ENCODE measurements around the gene ST3GAL6.

ST3GAL6 gene

DNA sequence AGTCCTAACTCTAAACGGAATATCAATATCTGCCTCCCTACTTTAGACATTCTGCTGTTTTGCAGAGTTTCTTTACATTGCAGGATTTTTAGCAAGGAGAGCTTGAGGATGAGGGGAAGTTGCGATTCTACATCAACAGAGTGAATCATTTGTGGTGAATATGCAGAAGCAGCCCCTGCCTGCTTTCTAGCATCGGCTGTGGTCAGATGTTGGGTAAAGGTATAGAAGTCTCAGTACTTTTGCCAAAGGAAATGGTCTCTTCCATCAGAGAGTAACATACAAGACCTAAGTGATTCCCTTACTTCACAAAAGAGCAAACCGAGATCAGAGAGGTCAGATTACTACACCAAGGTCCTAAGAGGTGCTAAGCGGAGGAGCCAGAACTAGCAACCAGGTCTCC lies 15.2 kb downstream of the ST3GAL6 start:
- DNase-seq: no peak

DNA sequence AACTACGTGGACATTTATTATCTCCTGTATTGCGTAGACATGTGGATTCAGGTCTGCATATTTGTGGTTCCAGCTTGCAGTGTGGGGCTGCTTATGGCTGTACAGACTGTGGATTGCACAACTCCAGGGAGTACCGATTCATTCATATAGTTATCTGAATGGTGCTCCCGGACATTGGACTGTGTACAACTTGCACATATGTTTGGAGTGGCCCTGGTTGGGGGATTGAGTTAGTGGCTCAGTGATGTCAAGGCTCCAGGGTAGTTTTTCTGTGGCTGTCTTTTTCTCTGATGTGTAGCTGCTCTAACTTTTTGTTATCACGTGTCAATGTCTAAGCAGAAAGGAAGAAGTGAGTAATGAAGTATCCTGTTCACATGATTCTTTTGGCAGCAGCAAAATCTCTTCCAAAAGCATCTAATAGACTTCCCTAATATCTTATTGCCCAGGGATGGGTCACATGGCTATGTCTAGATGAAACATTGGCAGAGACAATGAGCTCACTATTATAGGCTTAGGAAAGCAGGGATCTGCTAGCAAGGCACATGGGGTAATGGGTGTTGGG lies 15.8 kb downstream of the ST3GAL6 start:
- DNase-seq: no peak

DNA sequence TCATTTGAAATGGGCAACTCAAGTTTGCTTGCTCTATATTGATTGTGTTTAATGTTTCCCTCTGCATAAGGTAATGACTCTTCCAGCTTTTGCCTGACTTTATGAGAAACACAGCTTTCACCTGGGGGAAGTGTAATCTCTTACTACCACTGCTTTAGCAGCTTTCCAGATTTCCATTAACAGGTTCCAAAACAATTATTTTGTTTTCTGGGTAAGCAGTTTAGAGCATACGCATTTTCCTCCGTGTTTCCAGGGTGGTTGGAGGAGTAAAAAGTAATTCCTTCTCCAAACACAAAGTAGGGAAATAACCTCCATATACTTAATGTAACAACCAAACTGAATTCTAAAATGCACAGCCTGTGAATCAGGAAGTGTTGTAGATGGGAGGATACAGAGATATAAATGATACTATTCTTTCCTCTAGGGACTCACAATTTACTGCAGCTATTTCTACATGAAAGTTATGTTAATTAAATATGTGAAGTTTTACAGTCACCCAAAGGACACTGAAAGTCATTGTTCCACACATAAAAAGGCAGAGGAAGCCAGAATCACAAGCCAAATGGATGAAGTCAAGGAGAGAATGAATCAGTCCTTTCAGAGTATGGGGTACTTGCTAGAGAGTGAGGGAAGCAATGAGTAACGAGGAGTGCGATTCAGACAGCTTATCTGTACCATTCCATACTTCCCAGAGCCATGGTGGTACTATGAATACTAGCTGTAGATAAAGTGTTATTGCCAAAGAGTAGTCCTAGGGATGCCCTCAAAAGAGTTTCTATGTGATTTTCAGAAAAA lies 16.6 kb downstream of the ST3GAL6 start:
- DNase-seq: no peak

DNA sequence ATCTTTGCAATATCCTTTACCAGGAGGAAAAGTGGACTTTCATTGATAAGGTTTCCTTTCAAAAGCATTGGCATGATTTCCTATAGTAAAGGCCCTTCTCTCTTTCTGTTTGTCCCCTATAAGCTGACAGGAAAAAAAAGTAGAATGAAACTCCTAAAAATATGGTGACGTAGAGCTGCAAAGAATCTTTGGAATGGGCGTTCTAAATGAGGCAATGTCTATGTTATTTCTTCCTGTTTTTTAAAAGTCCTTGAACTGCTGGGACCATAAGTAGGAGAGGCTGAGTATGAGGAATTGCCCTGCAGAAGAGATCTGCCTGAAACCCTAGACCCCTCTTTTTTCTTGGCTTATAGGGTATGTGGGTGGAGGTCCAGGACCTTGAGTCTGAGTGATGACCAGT lies 17.2 kb downstream of the ST3GAL6 start:
- no peak for DNase-seq

DNA sequence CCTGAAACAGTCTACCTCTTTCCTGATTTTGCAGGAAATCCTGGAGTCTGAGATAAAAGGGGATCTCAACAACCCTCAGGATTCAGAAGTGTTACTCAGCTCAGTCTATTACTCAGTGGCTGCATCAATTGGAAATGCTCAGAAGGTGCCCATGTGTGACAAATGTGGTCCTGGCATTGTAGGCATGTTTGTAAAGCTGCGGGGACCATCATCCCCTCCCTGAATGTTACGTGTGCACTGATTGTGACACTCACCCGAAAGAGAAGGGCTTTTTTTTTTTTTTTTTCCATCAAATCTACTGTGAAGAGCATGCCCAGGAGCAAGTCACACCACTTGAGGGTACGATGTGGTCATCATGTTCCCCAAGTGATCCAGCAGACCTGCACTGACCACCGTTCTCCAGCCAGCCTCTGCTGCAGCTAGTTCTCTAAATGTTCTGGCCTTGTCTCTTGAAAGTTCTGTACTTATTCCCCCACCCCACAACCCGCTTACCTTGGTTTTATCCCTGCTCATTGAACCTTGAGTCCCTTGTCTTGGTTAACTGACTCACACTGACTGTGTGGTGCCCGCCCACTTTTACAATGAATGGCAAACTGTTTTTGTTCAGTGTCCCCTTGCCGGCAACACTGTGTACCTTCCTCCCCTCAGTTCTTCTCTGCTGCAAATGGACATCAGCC lies 19.8 kb downstream of the ST3GAL6 start:
- DNase-seq: no peak

DNA sequence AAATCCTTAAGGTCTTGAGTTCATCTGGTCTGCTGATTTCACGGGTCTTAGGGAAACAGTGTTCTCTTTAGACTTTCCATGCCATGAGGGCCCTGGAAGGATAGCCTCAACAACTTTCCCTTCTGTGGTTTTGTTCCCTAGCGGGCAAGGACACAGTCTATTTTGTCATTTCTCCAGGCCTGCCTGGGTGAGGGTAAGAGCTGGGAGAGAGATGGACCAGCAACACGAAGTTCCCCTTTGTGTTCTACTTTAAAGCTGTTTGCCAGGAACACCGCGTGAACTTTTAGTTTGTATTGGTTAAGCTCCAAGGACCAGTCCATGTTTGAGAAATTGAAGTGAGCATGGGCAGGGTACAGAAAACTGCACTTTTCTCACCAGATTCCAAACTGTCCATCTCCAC lies 20.9 kb downstream of the ST3GAL6 start:
- no peak for DNase-seq

DNA sequence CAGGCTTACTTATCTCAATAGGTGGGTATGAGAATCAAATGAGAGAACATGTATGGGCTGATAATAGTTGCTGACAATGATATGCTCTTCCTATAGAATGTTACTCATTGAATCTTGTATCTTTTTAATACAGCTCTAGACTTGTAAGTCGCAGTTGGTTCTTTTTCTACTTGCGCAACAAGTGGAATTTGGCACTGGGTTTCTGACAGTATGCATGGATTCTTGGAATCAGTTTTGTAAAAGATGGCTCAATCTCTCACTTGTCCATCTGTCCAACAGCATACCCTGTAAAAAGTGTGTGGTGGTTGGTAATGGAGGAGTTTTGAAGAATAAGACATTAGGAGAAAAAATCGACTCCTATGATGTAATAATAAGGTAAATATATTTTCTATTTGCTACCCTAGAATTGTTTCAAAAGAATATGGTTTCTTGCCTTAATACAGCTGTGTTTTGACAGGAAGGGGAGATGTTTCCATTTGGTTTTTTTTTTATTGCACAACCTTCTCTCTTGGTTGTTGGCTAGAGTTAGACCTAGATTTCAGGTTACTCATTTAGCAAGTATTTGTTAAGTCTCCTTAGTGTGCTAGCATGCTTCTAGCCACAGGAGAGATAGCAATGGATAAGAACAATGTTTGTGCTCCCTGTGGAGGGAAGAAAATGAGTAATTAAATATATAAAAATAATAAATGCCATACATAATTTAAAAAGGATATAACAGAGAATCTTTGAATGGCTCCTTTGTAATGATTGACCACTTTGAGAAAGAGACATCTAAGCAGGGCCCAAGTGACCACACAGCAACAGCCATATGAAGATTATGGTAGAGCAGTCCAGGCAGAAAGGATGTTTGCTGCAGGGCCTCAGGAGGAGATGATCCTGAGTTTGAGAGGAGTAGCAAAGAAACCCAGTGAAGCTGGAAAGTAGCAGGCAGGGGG lies 21.8 kb downstream of the ST3GAL6 start:
- no peak for DNase-seq

DNA sequence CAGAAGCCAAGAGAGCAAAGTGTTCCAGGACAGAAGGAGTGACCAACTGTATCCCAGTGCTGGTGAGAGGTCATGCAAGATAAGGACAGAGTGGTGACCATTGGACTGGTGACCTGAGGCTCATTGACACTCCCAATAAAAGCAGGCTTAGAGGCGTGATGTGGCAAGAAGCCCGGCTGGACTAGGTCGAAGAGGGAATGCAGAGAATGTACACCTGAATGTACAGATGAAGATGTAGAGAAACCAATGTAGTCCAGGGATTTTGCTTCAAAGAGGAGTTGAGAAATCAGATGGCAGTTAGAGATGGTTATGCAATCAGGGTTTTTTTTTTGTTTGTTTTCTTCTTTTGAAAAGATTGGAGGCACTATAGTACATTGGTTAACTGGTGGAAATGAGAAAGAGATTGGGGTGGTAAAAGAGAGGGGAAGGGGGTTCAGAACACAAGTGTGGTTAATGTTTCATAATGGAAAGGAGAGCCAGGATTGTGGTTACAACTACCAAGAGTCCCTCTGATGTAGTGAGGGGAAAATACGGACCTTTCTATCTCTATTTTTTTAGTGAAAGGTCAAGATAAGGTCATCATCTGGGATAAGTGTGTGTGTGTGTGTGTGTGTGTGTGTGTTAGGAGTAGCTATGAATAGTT lies 23.3 kb downstream of the ST3GAL6 start:
- DNase-seq: no peak

DNA sequence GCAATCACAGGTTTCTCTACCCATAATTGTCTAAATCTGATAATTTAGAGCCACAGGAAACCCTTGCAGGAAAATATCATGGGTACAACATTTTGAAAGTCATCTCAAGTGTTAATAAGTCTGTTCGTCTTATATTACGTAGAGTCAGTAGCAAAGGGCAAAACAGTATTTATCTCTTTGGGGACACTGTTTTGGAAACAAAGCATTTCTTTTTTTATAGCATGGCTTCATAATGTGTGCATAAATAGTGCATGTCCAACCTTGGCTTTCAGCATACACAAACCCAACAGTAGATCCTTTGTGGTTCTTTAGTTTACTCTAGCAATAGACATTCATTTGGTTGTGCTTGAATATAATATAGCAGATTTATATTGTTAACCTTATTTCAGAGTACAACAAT lies 24.0 kb downstream of the ST3GAL6 start:
- DNase-seq: no peak

DNA sequence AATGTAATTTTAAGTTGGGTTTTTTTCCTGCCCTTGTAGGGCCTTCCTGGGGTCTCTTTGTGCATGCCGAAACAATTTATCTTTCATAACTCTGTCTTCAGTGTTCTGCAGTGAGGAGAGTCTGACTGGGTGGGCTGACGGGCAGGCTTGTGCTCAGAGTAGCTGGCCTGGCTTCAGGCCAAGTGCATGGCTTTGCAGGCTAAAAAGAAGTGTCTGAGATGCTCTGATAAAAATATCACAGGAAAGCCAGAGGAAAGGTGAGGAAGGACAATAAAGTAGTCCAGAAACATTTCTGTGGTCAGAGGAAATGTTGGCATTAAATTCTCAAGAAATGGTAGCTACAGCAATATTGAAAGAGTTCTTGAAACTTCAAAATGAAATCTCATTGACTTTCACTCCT lies 25.5 kb downstream of the ST3GAL6 start:
- no peak for DNase-seq

DNA sequence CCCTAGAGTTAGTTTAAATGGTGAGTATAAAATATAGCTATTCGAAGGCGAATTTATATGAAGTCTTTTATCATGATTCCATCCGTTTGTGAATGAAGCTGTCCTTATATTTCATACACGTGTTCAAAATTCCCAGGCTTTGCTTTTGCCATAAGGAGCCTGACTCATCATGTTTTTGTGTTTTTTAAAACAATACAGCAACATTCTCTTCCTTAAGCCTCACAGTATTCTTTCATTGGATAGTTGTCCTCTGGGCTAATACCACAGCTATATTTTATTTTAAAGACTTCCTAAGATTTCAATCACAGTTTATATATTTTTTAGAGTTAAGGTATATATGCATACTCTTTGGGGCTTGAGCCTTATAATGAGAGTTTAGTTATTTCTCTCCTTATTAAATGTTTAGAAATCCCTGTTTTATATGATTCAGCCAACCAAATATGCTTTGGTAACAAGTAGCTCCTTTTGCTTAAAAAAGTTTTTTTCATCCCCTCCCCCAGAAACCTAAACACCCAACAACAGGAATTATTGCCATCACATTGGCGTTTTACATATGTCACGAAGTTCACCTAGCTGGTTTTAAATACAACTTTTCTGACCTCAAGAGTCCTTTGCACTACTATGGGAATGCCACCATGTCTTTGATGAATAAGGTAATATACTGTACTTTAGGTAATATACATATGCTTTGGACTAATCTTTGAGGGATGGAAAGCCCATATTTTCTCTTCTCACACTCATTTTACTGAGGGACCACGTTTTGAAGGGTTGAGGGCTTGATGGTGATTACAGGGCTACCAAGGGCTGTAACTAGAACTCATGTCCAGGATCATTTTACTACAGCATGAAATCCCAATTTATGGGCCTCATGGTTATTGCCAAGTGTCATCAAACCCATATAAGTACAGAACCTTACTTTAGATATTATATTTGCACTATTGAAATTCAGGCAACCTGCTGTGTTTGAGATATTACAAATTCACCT lies 28.5 kb downstream of the ST3GAL6 start:
- no peak for DNase-seq

DNA sequence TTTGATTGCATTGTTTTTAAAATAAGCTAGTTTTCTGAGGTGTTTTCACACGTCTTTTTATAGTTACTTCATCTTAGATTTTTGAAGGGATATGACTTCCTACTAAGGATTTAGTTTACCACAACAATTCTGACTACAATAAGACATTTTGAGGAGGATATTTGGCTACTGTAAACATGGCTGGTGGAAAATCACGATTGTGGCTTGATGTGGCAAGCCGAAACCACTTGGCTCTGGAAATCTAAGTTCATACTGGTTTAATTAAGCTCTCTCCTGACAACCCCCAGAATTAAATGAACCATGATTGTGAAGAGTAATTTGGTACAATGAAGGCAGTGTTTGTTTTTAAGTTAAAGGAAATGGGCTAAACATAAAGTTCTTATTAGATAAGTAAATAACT lies 30.8 kb downstream of the ST3GAL6 start:
- no peak for DNase-seq

DNA sequence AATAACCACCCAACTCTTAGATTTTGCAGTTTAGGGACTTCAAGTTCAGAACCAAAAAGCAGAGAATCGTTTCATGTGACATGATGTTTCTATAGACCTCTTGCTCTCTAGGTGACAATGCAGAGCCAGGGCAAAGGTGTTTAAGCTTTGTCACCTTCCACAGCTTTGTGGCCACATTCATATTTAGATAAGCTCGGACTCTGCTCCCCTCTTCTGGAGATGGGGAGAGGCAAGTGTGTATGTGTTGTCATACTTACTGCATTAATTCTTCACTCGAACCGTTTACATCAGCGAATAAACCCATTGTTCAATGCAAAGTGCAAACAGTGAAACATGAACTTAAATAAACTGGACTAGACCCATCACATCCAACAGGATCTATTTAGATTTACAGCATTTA lies 33.2 kb downstream of the ST3GAL6 start:
- no peak for DNase-seq

DNA sequence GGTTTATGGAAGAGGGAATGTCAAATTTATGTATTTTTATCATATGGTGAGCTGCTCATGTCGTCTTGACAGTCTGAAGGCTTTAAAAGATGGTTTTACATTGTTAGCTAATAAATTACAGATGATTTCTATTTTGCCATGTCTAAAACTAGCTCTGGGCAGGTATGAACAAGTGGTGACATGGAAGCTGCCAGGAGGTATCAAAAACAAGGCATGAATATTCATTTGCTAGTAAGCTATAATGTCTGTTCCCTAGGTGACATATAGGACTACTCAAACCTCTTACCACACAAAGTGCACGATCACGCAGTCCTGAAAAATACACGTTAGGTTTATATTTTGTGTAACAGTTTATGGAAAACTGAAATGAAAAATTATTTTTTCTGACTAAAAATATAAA lies 34.8 kb downstream of the ST3GAL6 start:
- no peak for DNase-seq

DNA sequence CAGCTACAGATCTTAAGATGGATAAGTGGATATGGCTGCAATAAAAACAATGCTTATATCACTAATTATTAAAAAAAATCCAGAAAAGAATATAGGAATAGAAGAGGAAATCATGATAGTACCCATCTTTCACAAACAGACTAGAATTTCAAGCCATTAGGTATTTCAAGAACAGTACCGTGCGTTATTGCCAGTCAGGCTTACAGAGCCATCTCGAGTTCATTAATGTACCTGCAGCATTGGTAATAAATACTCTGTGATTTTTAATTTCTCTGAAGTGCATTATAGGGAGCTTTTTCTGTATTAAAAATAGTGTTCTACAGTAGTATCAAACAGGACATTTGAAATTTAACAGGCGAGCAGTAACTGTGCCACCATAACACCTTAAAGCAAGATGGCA lies 35.7 kb downstream of the ST3GAL6 start:
- no peak for DNase-seq

DNA sequence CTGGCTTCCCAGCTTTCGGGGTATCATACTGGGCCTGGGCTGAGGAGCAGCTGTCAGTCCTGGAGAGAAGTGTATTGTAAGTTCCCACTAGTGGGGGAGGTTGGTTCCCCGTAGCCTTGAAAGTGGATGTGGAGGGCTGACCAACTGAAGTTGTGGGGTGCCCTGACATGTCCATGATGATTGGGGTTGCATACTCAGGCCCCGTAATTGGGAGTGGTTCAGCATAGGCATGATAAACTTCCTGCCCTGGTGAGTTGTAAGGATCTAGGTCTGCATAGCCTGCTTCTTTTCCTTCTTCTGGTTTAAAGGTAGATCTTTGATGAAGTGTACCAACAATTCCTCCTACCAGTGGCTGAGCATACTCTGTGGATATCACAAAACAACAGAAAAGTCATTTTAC lies 36.3 kb downstream of the ST3GAL6 start:
- no peak for DNase-seq

DNA sequence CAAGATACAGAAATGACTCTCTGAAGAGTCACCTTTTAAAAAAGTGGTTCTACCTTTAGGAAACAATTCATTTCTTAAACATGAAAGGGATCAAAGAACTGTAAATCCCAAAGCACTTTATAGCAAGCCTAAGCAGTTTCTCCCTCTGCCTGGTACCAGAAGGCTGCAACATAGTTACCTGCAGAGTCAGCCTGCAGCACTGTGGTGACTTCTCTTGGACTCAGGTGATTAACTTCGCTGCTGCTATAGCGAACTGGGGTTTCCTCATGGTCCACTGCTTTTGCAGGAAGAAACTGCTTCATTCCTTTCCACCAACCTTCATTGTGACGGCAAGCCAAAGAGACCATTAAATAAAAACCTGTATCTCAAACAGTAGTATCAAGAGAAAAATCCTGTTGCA lies 37.3 kb downstream of the ST3GAL6 start:
- no peak for DNase-seq

DNA sequence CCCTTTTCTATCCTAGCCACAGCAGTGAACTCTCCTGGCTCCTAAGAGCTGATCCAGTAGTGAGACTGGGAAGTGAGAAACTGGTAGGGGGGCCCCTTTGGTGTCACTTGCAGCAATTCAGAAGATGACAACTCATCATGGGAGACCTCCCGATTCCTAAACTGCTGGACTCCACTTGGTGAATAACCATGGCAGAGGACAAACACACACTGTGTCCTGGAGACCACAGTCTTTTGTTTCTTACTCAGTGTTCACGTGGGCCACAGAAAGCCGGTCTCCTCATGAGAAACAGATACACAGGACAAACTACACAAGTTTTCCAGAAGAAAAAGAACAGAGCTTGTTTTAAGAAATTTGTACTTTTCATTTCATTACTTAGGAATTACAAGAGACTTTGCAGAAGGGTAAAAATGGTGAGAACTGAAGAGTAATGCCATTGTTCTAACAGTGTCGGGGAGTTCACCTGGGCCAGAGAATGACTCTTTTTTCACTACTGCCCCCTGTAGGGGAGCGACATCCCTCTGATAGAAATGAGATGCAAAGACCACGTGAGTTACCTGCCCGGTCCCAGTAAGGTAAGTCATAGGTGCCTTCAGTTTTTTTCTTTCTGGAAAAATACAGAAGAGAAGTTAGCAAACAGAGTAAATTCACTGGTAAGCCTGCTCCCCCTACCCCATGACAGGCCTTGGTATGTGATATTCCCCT lies 38.1 kb downstream of the ST3GAL6 start:
- no peak for DNase-seq

DNA sequence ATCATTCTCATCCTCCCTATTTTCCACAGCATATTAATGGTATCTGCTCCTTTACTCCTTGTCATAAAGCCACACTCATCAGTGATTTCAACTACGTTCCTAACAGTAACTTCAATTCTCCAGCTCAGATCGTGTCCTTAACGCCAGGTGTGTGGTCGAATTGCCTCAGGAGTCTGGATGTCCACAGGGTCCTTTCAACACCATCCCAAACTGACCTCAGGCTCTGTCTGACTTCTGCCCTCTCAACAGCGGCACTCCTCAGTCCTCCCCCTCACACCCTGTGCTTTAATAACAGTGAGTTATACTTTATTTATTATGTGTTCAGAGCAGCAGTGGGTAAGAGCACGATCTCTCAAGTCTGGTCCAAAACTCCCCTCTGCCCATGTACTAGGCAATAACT lies 42.4 kb downstream of the ST3GAL6 start:
- DNase-seq: no peak

DNA sequence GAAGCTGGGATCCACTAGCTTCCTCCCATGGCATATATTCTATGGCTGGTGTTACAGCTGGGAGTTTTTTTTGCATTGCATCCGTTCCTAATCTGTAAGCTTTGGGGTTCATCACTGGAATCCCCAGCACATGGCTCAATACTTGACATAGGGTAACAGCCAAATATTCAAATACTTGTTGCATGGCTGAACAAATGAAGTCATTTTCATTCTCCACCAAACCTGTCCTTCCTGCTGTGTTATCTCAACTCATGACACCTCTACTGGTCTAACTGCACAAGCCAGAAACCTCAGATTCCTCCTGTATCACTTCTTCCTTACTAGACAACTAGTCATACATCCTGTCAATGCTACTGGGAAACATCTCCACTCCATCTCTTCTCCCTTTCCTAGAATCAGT lies 43.4 kb downstream of the ST3GAL6 start:
- no peak for DNase-seq

DNA sequence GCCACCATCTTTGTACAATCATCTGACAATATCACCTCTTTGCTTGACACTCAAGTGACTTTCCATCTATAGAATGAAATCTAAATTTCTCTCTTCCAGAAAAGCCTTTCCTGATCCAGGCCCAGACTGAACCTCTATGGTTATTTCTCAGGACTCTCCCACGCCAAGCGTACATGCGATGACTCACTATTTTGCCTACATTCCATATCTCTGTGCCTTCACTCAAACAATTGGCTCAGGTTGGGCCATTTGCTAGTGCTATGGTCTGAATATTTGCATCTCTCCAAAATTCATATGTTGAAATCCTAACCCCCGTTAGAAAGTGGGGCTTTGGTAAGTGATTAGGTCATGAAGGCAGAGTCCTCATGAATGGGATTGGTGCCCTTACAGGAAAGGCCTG lies 43.9 kb downstream of the ST3GAL6 start:
- DNase-seq: no peak
